Glomerular endothelial cell (primary cell): ENCODE data around the gene SPTSSB. TPM values are rescaled to one million over a fixed set of nuclear protein-coding genes. Genes with fewer than 3 reads are reported as not detected.

Source experiments
- DNase-seq: peaks from one replicate; pipeline ENCODE4 v3.0.0-alpha.2; 2011; ENCODE audit warnings: low read depth, low spot score; ENCODE audit errors: extremely low read depth
- total RNA-seq: library from RNA; depleted of rRNA; stranded (reverse); fragments of >200 nt; gene quantifications from 2 replicates; pipeline ENCODE4 v1.2.3, GENCODE V29; 2015

Gene SPTSSB
- total RNA-seq, 1 donor from 2014 or later = not detected

DNA sequence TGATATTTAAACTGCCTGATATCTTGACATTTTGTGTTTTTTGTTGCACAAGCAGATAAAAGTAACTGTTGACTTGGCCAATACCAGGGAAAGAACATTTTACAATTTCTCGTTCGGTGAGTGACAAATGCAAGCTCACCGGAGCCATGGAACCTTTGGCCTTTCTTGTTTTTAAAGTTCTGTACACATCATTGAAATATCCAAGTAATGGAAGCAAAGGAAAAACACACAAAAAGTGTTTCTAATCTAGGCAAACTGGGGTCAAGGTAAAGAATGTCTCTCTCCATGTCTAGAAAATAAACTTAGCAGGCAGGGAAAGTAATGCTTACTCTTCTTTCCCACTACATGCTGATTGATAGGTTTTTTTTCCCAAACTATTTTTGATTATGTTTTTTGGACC is 27.8 kb downstream of the SPTSSB start:
- DNase-seq = no peak

DNA sequence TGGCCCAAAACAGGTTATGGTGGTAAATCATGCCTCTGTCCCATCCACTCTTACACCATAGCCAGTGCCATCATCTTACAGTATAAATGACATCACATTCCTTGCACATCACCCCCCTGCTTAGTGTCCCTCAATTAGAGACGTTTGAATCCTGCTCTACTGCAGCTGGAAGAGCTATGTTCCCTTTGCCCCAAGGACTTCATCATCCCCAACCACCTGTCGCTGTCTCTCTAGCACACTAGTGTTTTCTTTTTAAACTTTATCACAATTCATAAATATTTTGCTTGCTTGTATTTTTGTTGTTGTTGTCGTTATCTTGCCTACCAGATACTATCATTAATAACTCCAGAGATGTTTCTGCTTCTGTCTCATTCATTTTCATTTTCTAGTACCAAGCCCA is 28.7 kb downstream of the SPTSSB start:
- DNase-seq = no peak

DNA sequence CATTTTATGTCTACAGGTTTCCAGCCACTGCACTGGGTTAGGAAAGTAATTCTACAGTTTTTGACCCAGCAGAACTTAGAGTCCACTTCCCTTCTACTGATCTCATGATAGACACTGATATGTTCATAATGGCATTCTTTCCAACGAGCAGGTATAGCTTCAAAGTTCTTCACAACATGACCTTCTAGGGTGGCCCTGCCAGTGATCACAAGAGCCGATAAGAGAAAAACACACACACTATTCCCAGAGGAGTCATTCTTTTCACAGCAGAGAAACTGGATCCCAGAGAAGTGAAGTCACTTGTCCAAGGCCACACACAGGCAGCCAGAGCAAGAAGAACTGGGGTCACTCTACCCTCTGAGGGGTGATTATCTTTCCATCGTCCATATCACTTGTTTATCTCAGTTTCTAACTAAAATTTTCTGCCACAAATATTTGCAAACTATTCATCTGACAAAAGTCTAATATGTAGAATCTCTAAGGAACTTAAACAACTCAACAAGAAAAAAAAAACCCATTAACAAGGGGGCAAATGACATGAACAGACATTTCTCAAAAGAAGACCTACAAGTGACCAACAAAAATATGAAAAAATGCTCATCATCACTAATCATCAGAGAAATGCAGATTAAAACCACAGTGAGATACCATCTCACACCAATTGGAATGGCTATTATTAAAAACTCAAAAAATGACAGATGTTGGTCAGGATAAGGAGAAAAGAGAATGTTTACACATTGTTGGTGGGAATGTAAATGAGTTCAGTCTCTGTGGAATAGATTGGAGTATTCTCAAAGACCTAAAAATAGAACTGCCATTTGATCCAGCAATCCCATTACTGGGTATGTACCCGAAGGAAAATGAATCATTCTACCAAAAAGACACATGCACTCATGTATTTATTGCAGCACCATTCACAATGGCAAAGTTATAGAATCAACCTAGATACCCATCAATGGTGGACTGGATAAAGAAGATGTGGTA is 31.5 kb downstream of the SPTSSB start:
- no peak for DNase-seq

DNA sequence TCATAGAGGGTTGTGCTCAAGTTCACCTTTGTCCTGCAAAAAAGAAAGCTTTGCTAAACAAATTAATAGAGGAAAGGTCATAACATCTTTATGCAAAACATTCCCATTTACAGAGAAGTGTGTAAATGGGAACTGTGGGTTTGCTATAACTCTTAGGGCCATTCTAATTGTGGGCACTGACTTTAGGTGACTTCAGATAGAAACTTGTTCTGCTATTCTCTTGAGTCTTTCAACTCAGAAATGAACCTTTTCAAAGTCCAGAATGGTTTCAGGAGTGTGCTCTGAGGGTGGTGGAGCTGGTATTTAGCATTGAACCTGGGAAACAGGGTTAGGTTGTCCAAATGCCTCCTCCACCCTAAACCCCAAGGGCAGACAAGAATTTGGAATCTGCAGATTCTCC is 34.0 kb downstream of the SPTSSB start:
- DNase-seq = no peak

DNA sequence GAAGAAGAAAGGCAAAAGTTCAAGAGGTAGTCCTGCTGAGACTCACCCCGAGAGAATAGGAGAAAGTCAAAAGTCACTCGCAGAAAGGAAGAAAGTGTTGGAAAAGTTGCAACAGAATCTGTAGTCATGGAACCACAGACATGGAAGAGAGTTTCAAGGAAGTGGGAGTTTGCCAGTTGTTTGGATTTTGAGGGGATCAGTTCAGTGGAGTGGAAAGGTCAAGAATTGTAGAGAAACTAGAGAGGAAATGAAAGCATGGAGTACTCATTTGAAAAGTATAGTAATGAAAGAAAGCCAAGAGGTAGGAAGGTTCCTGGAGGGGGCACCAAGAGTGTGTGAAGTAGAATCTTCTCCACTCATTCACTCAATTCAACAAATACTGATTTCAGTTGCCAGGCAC is 34.7 kb downstream of the SPTSSB start:
- DNase-seq = no peak

DNA sequence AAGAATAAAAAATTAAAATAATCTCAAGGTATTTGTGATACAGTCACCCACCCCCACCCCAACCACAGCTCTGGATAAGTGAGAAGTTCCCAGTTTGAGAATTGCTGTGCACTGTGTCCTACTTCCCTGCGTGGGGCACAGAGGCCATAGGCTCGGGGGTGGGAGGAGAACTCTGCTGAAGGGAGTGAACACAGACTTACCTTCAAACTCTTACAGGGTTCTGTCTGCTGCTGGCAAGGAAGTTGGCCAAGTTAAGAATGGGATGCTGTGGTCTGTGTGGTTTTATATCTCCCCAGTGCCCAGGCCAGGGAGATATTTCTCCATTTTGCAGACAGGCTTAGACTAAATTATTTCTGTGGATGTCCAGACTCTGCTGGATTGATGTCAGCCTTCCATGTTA is 37.6 kb downstream of the SPTSSB start:
- no peak for DNase-seq

DNA sequence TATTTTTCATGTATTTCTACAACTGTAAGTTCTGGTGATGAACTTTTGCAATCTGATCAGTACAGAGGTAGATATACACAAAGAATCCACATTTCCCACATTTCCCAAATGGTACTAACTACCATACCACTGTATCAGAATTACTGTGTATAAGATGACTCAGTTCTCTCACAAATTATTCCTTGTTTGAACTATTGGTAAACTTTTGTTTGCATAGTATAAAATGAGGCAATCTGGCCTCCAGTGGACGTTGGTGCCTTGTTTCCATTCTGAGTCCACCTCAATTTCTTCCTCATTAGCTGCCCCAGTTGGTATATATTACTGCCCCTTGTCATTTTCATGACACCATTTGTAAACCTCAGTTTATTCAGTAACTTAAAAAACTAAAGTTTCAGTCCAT is 38.5 kb downstream of the SPTSSB start:
- DNase-seq = no peak

DNA sequence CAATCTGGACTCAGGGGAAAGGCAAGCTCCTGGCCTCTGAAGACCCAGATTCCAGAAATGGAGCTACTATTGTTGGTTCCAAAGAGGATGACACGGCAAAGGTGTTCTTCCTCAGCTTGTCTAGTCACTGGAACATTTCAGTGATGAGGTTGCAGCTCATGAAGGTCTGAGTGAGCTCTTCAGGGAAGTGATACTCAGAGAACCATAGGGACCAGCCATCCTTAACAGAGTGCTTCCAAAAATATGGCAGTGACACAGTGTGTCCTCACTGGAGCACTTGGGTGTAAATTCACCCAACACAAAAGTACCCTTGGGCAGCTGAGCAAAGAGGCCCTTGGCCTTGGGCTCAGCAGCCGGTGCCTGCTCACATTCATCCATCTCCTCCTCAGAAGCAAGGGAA is 46.3 kb downstream of the SPTSSB start:
- DNase-seq = no peak

DNA sequence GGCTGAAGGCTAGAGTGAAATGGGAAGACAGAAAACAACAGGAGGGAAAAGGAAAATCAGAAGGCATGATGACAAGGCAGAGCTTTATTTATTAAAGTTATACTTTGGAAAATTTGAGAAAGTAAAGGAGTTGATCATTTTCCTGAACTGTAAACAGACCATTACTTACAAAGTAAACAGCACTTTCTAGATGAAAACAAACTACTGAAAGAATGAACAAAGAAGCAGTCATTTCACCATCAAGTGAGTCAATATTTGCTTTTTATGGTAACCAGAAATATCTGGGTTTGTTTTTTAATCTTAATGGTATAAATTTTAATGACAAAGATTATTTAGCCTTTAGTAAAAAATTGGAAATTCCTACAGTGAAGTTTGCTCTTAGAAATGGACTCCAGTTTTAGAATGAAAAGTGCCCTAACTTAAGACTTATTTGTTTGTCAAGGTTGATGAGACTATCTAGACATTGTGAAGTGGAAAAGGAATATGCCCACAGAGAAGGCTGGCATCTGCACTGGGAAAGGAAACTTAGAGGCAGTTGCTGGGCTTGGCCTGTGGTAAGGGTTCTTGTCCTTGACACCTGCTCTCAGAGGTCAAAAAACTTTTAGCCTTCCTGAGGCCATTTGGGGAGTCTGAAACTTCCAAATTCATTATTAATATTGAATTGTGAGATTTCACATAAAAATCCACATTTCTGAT is 47.2 kb downstream of the SPTSSB start:
- DNase-seq = no peak

DNA sequence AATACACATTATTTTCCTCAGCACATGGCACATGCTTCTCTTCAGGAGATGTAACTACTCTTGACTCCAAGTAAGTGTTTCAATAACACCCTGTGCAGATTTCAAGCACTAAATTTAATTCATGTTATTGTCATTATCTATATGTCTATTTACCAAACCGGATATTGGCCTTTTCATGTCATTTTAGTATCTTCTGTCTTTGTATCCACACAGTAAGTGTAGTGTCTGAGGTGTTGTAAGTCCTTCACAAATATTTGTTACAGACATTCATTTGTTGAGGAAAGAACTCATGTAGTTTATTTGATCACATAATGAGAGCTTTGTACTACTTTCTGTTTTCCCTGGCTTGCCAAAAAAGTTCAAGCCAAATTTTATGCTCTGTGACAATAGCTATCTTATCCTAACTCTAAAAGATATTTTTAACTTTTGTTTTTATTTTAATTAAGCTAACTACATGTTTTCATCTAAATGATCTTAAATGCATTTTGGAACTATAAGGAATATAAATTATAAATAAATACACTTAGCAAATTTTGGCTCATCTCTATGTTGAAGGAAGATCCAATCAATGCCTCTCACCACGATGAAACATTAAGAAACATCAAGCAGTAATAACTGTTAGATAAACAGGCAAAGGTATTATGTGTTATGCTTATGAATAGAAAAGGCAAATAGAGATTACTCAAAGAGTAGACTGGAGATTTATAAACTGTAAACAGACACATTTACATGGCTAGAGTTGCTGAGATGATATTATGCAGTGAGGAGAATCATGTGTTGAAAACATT is 48.3 kb downstream of the SPTSSB start:
- no peak for DNase-seq

DNA sequence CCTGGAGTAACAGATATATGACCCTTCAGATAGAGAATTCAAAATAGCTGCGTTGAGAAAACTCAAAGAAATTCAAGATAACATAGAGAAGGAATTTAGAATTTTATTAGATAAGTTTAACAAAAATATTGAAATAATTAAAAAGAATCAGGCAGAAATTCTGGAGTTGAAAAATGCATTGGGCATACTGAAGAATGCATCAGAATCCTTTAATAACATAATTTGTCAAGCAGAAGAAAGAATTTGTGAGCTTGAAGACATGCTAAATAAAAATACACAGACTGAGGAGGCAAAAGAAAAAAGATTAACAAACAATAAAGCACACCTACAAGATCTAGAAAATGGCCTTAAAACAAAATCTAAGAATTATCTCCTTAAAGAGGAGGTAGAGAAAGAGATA is 50.5 kb downstream of the SPTSSB start:
- DNase-seq = no peak

DNA sequence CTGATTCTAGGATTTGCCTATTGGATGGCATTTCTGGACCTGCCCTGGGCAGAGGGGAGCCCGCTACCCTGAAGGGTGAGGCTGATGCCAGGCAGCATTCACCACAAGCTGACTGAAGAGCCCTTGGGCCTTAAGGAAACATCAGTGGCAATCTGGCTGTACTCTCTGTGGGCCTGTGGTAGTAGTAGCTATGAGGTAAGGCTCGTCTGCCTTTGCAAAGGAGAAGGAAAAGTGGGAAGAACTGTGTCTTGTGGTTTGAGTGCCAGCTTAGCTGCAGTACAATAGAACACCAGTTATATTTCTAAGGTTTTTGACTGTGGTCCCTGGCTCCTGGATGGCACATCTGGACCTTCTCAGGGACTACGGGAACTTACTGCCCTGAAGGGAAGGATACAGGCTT is 51.5 kb downstream of the SPTSSB start:
- no peak for DNase-seq

DNA sequence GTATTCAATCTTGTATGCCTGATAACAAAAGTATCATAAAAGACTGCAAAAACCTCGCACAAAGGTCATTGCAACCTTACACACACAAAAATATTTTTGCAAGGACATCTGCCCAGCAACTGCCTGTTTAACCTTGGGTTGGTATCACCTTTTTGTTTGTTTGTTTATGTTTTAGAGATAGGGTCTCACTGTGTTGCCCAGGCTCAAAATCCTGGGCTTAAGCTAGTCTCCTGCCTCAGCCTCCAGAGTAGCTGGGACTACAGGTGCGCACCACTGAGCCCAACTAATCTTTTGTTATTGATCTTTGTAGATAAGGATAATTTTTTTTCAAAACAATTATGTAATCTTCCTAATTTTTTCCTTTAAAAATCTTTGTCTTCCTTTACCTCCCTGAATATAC is 54.2 kb downstream of the SPTSSB start:
- no peak for DNase-seq

DNA sequence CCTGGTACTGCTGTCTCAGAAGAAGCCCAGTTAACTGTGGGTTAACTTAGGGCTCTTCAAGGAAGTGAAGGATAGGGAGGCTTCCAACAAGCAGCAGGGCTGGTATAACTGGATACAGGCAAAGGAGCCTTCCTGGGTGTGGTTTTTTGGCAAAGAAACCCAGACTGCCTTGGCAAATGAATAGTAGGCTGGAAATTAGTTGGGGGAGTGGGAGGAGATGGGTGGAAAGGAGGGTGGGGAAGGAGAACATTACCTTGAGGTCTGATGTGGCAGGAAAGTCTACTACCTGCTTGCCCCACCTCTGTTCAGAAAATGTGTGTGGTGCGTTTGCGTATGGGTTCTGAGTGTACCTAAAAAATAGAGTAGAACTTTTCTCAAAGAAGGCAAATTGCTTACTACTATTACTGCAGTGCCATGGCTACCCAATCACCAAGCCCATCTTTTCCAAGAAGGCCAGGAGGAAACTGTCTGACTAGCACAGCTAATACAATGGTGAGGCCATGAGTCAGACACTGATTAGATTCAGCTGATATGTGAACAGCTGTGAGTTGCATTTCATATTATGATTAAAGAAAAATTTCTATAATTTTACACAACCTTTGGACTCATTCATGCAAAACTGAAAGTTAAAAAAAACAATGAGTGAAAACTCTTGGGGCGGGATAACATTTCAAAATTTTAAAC is 55.2 kb downstream of the SPTSSB start:
- peak; percentile 84 for DNase-seq

DNA sequence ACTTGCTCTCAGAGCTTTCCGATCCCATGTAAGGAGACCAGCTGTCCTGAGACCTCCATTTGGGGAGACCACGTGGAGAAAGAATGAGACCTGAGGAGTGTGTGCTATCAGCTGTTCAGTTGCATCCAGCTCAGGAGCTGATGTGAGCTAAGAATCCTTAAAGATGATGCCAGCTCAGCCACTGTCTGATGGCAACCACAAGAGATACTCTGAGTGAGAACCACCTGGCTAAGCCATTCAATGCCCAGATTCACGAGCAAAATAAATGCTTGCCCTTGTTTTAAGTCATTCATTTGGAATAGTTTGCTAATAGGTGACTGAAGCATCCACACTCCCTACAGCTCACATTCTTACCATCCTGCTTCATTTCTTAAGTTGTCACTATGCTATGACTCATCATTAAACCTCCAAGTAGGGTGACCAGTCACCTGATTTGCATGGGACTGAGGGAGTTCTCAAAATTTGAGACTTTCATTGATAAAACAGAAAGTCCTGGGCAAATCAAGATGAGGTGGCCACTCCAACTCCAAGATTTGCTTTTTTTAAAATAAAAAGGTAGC is 56.4 kb downstream of the SPTSSB start:
- DNase-seq = no peak

DNA sequence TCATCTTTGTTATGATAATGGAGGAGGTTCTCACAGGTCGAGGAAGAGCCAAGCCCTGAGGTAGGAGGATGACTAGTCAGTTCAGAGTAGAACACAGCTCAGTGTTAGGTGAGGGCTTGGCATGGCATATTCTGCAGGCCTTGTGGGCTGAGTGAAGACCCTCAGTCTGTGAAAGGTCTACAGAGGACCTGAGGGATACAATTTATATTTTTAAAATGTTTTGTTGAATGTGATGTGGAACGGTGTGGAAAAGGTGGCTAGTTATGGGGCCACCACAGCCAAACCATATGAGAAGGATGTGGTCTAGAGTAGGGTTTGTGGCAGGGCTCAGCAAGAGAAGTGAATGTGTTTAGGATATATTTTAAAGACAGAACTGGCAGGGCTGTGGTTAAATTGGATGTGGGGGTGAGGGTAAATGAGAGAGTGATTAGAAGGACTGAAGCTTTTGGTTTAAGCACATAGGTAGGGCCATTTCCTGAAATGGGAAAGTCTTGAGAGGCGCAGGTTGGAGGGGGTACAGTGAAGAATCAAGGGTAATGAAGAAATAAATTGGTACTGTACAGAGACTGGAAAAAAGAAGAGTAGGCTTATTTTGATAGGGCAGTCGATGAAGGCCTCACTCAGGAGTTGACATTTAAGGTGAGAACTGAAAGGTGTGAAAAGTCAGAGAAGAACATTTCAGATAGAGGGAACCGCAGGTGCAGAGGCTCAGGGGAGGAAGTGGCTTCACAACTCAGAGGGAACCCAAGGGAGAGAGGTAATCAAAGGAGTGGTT is 60.5 kb downstream of the SPTSSB start:
- DNase-seq = no peak

DNA sequence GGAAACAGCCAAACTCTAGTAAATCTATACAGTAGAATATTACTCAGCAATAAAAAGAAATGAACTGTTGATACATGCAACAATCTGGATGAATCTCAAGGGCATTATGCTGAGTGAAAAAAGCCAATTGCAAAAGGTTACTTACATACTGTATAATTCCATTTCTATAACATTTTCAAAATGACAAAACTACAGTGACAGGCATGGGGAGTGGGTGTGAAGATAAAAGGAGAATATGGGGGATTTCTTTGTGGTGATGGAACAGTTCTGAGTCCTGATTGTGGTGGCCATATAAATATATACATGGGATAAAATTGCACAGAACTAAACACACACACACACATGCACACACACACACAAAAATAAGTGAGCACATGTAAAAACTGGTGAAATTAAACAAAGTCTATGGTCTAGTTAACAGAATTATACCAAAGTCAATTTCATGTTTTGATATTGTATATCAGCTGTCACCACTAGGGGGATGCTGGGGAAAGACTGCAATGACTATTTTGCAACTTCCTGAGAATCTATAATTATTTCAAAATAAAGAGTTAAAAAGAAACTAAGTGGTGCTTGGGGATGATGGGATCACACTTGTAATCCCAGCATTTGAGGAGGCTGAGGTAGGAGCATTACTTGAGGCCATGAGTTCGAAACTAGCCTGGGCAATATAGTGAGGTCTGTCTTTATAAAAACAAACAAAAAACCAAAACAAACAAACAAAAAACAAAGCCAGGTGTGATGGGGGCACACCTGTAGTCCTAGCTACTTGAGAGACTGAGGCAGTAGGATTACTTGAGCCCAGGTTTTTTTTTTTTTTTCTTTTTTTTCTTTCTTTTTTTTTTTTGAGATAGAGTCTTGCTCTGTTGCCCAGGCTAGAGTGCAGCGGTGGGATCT is 66.0 kb downstream of the SPTSSB start:
- no peak for DNase-seq

DNA sequence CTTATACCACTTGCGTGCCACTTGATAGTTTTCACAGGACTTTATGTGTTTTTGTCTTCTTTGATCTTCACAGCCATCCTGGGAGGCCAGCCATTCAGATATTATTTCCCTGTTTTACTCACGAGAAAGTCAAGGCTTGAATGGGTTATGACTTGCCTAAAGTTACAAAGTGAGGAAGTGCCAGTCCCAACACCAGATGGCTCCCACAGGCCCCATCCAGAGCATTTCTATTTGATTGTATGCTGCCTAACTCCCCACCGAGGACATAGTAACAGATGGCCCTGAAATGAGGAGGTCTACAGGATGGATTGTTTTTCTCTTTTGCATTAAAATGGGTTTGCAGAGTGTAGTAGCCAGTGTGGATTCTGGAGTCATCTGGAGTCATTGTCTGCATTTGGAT is 74.5 kb downstream of the SPTSSB start:
- no peak for DNase-seq

DNA sequence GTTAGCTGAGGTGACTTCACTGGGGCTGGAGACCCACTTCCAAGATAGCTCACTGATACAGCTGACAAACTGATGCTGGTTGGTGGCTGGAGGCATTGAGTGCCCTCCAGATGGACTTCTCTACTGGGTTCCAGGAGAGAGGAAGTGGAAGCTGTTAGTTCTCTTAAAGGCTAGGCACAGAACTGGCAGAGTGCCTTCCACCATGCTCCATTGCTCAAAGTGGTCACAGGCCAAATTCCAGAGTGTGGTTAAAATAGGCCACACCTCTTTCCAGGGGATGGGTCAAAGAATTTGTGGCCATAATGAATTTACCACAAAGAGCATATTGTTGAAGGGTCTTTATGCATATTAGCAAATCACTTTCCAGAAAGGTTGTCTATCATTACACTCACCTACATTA is 76.0 kb downstream of the SPTSSB start:
- DNase-seq = no peak
